Neural cell (in vitro differentiated cells): ENCODE data around the gene WNK2. TPM values are rescaled to one million over a fixed set of nuclear protein-coding genes. Genes with fewer than 3 reads are reported as not detected.

ENCODE experiments used
- H2AFZ ChIP-seq: fragments of 200-600, 300-800 bp; sonication (generic), shearing (Covaris generic); 2 replicates; pipeline ENCODE4 v1.6.0; 2014; ENCODE audit warnings: low read depth, mild to moderate bottlenecking, antibody characterized with exemption, low read length, moderate library complexity
- H3F3A ChIP-seq: fragments of 200-600 bp; shearing (Covaris generic); 2 replicates; pipeline ENCODE4 v1.6.1; 2016; ENCODE audit warnings: mild to moderate bottlenecking, moderate library complexity, mixed read lengths, antibody characterized with exemption, low read length; ENCODE audit not compliant: insufficient read depth, poor library complexity, severe bottlenecking
- H3K27ac ChIP-seq: fragments of 200-600, 300-800 bp; sonication (generic), shearing (Covaris generic); 2 replicates; pipeline ENCODE4 v1.5.1; 2014; ENCODE audit warnings: mild to moderate bottlenecking, low read length, moderate library complexity
- H3K27me3 ChIP-seq: fragments of 300-800, 200-600 bp; sonication (generic), shearing (Covaris generic); 2 replicates; pipeline ENCODE4 v1.6.0; 2014; ENCODE audit warnings: mild to moderate bottlenecking, low read depth, low read length, moderate library complexity; ENCODE audit not compliant: insufficient read depth
- H3K36me3 ChIP-seq: fragments of 300-800, 200-600 bp; sonication (generic), shearing (Covaris generic); 2 replicates; pipeline ENCODE4 v1.5.1; 2014; ENCODE audit warnings: mild to moderate bottlenecking, antibody characterized with exemption, low read length, moderate library complexity; ENCODE audit not compliant: insufficient read depth
- H3K4me2 ChIP-seq: fragments of 300-800, 200-600 bp; sonication (generic), shearing (Covaris generic); 2 replicates; pipeline ENCODE4 v1.6.0; 2014; ENCODE audit warnings: mild to moderate bottlenecking, low read length
- H3K4me3 ChIP-seq: fragments of 300-800, 200-600 bp; sonication (generic), shearing (Covaris generic); 2 replicates; pipeline ENCODE4 v1.5.1; 2014; ENCODE audit warnings: mild to moderate bottlenecking, low read length, moderate library complexity
- H3K79me2 ChIP-seq: fragments of 200-600 bp; shearing (Covaris generic); replicated peaks from 2 replicates; pipeline ENCODE4 v1.6.0; 2014; ENCODE audit warnings: mild to moderate bottlenecking, low read length, moderate library complexity; ENCODE audit not compliant: insufficient read depth
- H3K9ac ChIP-seq: fragments of 300-800, 200-600 bp; sonication (generic), shearing (Covaris generic); 2 replicates; pipeline ENCODE4 v1.6.1; 2016; ENCODE audit warnings: mild to moderate bottlenecking, low read length, mixed read lengths
- H3K9me2 ChIP-seq: fragments of 200-600 bp; shearing (Covaris generic); 2 replicates; pipeline ENCODE4 v1.6.1; 2016; ENCODE audit warnings: mild to moderate bottlenecking, low read length, mixed read lengths; ENCODE audit not compliant: insufficient read depth
- H3K9me3 ChIP-seq: fragments of 200-600, 300-800 bp; sonication (generic), shearing (Covaris generic); 2 replicates; pipeline ENCODE4 v1.6.1; 2016; ENCODE audit warnings: mild to moderate bottlenecking, mixed run types, low read length, moderate library complexity, mixed read lengths
- H4K20me1 ChIP-seq: fragments of 200-600 bp; shearing (Covaris generic); 2 replicates; pipeline ENCODE4 v1.6.1; 2016; ENCODE audit warnings: mild to moderate bottlenecking, mixed run types; ENCODE audit not compliant: insufficient read depth
- CTCF ChIP-seq: fragments of 450-650 bp; IDR thresholded peaks from 2 replicates; pipeline ENCODE4 v1.5.1; 2014; ENCODE audit warnings: antibody characterized with exemption, mild to moderate bottlenecking, moderate library complexity; ENCODE audit not compliant: poor library complexity, severe bottlenecking
- EP300 ChIP-seq: fragments of 450-650 bp; conservative IDR thresholded peaks from 2 replicates; pipeline ENCODE4 v1.6.1; 2014; ENCODE audit warnings: antibody characterized with exemption, mild to moderate bottlenecking, moderate library complexity; ENCODE audit not compliant: poor library complexity, severe bottlenecking
- EZH2 ChIP-seq: fragments of 200-600, 300-800 bp; shearing (Covaris generic), sonication (generic); IDR thresholded peaks from 2 replicates; pipeline ENCODE4 v1.6.1; 2014; ENCODE audit warnings: antibody characterized with exemption, low read length, borderline replicate concordance, mild to moderate bottlenecking; ENCODE audit not compliant: insufficient read depth, poor library complexity, severe bottlenecking
- MXI1 ChIP-seq: fragments of 450-650 bp; conservative IDR thresholded peaks from 2 replicates; pipeline ENCODE4 v1.6.1; 2014; ENCODE audit warnings: antibody characterized with exemption, mild to moderate bottlenecking; ENCODE audit not compliant: poor library complexity, severe bottlenecking
- POLR2AphosphoS5 ChIP-seq: IDR thresholded peaks from 2 replicates; pipeline ENCODE4 v1.6.1; 2012
- RAD21 ChIP-seq: fragments of 450-650 bp; conservative IDR thresholded peaks from 2 replicates; pipeline ENCODE4 v1.6.1; 2014; ENCODE audit warnings: antibody characterized with exemption, mild to moderate bottlenecking, moderate library complexity
- REST ChIP-seq: IDR thresholded peaks from 2 replicates; pipeline ENCODE4 v1.6.1; 2012; ENCODE audit warnings: borderline replicate concordance
- SMC3 ChIP-seq: fragments of 450-650 bp; conservative IDR thresholded peaks from 2 replicates; pipeline ENCODE4 v1.6.1; 2014; ENCODE audit warnings: antibody characterized with exemption, mild to moderate bottlenecking, moderate library complexity; ENCODE audit not compliant: poor library complexity
- TAF1 ChIP-seq: IDR thresholded peaks from 2 replicates; pipeline ENCODE4 v1.6.1; 2012; ENCODE audit warnings: low read depth
- polyA plus RNA-seq: library from polyadenylated mRNA; depleted of rRNA; stranded (reverse); fragments of >200 nt; gene quantifications from 2 replicates; pipeline ENCODE4 v1.2.3, GENCODE V29; 2014

WNK2 gene
- polyA plus RNA-seq, 1 donor from 2014 or later = 37.1 TPM

- H4K20me1 ChIP-seq = no peaks in the 10 kb centered on the region
- H3K79me2 ChIP-seq = no peaks in the 10 kb centered on the region
- no peak overlapping the region for H3K4me3 ChIP-seq
- TF ChIP-seq RAD21 (no peak), CTCF (no peak), POLR2AphosphoS5 (no peak), EZH2 (no peak), TAF1 (no peak), EP300 (no peak), REST (no peak), SMC3 (no peak), MXI1 (no peak)
- H3K4me2 ChIP-seq = no peak overlapping the region
- no peaks in the 10 kb centered on the region for H3K27me3 ChIP-seq
- H3K9ac ChIP-seq = no peak overlapping the region
- H3K27ac ChIP-seq = no peak overlapping the region
- H2AFZ ChIP-seq = no peak overlapping the region
- H3K36me3 ChIP-seq = no peaks in the 10 kb centered on the region
- no peaks in the 10 kb centered on the region for H3K9me2 ChIP-seq
- no peaks in the 10 kb centered on the region for H3F3A ChIP-seq
- H3K9me3 ChIP-seq = no peaks in the 10 kb centered on the region
Observed at GRCh38 chr9:93252116-93252780, 68.3 kb downstream of the WNK2 start.

GRCh38 chr9:93252781-93253530 lies 69.0 kb downstream of the WNK2 start:
- Histone ChIP-seq H3F3A (no peaks in the 10 kb centered on the region), H3K36me3 (no peaks in the 10 kb centered on the region), H3K4me2 (no peak overlapping the region), H3K27ac (no peak overlapping the region), H2AFZ (no peak overlapping the region), H3K27me3 (no peaks in the 10 kb centered on the region), H3K4me3 (no peak overlapping the region), H4K20me1 (no peaks in the 10 kb centered on the region), H3K9me3 (no peaks in the 10 kb centered on the region), H3K9ac (no peak overlapping the region), H3K79me2 (no peaks in the 10 kb centered on the region), H3K9me2 (no peaks in the 10 kb centered on the region)
- TF ChIP-seq RAD21 (no peak), REST (no peak)
